NCI-H2196 treated with DMSO at 0.1 percent for 48 hours (cell line): ENCODE results near the gene ELAVL1.
"Not testable (repeated sequence)": the region's sequence is repeated elsewhere in the genome, so short reads cannot be mapped to it uniquely, and the experiment has no call there.

Source experiments
- DNase-seq: peaks from one replicate; lab custom pipeline; 2025; ENCODE audit not compliant: unreplicated experiment; lab: John Stamatoyannopoulos, UW

ELAVL1 gene

GRCh38 chr19:8005534-8006256 is at the start of gene ELAVL1:
TSS of gene ELAVL1 (minus strand) at chr19:8005641. CDS start at chr19:7991815, 13,826 bp downstream.
- peak; percentile 67 for DNase-seq

GRCh38 chr19:8054169-8054568 is 48.7 kb upstream of the ELAVL1 start:
- DNase-seq: no peak

GRCh38 chr19:8052464-8052859 is 47.0 kb upstream of the ELAVL1 start, which contains the start of gene CCL25:
TSS of gene CCL25 (plus strand) at chr19:8052760. CDS start at chr19:8053050, 290 bp downstream.
- no peak for DNase-seq

DNA sequence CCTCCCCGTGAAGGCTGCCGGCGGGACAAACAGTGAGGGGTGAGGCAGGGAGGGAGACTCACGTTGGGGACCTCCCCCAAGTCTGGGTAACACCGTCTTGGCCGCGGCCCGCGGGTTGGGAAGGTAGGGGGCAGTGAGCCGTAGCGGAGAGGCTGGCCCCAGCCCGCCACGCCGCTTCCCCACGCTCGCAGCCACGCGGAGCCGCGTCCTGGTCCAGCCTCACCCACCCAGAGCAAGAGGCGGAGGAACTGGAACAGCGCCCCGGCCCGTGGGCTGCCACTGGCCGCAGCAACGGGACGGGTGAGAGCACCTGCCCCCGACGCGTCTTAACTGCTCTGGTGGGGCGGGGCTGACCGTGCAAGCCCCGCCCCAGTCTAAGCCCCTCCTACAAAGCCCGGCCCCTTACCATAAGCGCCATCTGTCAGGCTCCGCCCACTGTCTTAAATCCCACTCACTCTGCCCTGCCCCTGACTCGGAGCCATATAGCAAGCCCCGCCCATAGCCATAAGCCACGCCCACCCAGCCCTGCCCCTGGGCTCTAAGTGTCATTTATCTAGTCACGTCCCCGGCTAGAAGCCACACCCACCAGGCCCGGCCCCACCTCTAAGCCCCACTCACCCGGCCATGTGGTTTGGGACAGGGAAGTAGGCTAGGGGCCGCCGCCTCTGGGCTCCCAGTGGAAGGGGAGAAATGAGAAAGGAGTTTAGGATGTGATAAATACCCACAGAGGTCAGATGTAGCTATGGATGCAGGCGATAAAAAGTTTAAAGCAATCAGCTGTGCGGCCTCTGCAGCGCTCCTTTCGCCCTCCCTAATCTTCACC is 45.0 kb upstream of the ELAVL1 start:
- DNase-seq: peak; percentile 85

GRCh38 chr19:8046569-8047165 is 41.2 kb upstream of the ELAVL1 start:
- DNase-seq: no peak

- DNase-seq: no peak
Observed at GRCh38 chr19:8045872-8046568, 40.6 kb upstream of the ELAVL1 start.

- DNase-seq: no peak
Observed at GRCh38 chr19:8044018-8044417, 38.6 kb upstream of the ELAVL1 start.

DNA sequence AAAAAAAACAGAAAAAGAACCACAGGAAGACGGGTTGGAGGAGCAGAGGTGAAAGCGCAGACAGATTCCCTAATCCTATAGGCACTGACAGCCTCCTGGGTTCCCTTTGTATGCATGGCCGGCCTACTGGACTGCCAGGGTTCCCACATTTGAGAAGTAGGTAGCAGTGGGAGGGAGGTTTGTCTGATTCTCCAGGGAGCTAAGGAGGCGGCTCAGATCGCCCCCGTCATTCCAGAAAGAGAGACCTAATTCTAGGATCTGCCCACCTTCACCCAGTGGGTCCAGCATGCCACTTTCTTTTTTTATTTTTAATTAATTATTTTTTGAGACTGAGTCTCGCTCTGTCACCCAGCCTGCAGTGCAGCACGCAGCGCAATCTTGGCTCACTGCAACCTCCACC is 37.5 kb upstream of the ELAVL1 start:
- DNase-seq: no peak

GRCh38 chr19:8041531-8041931 is 36.1 kb upstream of the ELAVL1 start:
- no peak for DNase-seq

DNA sequence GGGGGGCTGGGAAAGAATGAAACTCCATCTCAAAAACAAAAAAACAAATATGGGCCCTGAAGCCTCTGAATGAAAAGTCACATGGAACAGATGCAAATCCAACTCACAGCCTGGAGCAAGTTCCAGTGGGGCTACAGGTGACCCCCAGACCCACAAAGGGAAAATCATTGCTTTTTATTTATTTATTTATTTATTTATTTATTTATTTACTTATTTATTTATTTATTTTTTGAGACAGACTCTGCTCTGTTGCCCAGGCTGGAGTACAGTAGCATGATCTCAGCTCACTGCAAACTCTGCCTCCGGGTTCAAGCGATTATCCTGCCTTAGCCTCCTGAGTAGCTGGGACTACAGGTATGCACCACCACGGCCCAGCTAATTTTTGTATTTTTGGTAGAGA is 33.8 kb upstream of the ELAVL1 start:
- DNase-seq: no peak

- DNase-seq: no peak
Observed at GRCh38 chr19:8038815-8039214, 33.4 kb upstream of the ELAVL1 start.

DNA sequence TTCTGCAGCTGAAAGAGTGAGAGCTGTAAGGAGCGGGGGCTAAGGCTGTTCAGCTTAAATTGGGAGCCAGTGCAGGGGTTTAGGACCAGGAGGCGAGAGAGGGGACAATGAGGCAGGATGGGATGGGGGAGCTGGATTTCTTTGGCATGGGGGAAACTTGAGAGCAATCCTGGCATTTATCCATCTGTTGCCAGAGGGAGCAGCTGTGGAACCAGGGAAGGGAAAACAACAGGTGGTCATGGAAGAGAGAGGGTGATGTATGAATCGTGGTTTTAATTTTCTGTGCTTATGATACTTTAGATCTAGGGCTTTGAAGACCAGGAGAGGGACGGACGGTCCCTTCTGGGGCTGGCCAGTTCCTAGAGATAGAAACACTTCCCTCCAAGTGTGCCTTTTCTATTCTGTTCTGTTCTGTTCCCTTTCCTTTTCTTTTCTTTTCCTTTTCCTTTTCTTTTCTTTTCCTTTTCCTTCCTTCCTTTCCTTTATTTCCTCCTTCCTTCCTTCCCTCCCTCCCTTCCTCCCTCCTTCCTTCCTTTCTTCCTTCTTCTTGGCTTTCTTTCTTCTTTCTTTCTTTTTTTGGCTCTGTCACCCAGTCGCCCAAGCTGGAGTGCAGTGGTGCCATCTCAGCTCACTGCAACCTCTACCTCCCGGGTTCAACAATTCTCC is 31.1 kb upstream of the ELAVL1 start:
- DNase-seq: peak; percentile 24

DNA sequence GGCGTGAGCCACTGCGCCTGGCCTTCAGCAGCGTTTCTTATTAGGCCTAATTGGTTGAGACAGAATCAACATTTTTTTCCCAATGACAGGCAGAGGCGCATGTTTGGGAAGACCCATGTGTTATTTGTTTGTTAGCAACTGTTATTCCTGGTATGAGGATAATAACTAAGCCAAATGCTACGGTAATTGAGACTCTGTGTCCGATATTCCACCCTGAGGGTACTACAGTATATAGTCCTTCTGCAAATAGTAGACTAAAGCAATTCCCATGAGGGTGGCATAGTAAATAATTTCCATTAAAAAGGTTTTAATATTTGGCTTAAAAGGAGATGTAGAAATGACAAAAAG is 28.7 kb upstream of the ELAVL1 start:
- no peak for DNase-seq

GRCh38 chr19:8033287-8034177 is 28.1 kb upstream of the ELAVL1 start:
- not testable (repeated sequence) for DNase-seq

DNA sequence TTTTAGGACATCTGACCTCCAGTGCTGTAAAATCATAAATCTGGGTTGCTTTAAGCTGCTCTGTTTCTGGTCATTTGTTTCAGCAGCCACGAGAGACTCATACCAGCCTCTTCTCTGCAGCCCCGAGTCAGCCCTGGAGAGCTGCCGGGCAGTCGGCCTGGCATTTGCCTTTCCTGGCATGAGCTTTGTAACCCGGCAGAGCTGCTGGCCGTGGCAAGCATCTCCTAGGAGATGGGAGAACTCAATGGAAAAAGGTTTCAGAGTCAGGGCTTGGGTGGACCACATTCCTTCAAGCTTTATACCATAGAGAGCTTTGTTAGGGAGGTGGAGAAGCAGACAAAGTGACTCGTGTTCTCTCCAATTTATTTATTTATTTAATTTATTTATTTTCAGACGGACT is 25.5 kb upstream of the ELAVL1 start:
- no peak for DNase-seq

DNA sequence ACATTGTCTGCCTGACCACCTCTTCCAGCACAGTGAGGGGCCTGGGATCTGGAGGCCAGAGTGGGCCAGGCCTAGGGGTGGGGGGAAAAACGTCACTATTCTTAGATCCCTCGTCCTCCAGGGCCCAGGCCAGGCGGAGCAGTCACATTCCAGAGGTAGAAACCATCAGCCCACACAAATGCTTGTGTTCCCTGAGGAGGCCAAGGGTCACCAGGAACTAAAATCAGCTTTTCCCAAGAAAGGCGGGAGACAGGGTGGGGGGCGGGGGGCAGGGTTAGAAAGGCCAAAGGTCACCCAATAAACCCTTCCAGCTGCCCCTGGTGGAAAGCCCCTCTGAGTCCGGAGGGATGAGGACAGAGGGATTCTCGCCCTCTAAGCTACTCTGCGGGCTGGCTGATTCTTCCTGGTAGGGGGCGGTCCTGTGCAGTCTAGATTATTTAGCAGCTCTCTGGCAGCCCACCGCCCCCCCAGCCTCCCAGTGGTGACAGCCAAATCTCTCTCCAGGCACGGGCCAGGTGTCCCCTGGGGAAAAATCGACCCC is 23.6 kb upstream of the ELAVL1 start:
- no peak for DNase-seq

- DNase-seq: no peak
Observed at GRCh38 chr19:8025316-8025715, 19.9 kb upstream of the ELAVL1 start.

- not testable (repeated sequence) for DNase-seq
Observed at GRCh38 chr19:8024256-8024655, 18.8 kb upstream of the ELAVL1 start.

DNA sequence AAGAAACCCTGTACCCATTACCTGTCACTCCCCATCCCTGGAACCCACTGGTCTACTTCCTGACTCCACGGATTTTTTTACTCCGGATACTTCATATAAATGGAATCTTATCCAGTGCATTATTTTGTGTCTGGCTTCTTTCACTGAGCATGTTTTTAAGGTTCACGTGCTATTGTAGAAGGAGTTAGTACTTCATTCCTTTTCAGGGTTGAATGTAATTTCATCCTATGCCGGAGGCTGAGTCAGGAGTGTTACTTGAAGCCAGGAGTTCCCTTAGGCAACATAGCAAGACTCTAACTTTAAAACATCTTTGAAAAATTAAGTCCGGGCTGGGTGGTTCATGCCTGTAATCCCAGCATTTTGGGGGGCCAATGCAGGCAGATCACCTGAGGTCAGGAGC is 17.9 kb upstream of the ELAVL1 start:
- no peak for DNase-seq

DNA sequence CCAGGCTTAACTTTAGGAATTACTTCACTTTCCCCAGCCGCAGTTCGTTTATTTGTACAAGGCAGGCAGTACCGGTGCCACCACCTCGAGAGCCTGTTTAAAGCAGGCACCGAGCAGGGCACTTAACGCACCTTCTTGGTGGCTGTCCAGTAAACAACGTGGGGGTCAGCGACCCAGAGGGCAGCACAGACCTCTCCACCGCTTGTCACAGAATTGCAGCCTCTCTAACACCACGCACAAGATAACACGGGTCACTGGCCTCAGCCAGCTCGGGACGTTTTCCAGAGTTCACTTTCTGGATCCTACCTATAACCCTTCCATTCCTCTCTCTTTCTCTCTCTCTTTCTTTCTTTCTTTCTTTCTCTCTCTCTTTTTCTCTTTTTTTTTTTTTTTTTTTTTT is 16.8 kb upstream of the ELAVL1 start:
- no peak for DNase-seq
